NCI-H2227 (cell line): ENCODE measurements around the gene AMOT.
A peak's percentile ranks its signal among the peaks of the same experiment; 100 is the strongest.

Source experiments
- DNase-seq: peaks from one replicate; lab custom pipeline; 2025; ENCODE audit not compliant: unreplicated experiment; lab: John Stamatoyannopoulos, UW

Gene AMOT

GRCh38 chrX:112738347-112739033 lies 102.1 kb downstream of the AMOT start:
- DNase-seq = no peak

- DNase-seq = no peak
These were observed 104.3 kb downstream of the AMOT start for GRCh38 chrX:112736310-112736709.

GRCh38 chrX:112735147-112735546 lies 105.5 kb downstream of the AMOT start:
- no peak for DNase-seq

- no peak for DNase-seq
These were observed 106.3 kb downstream of the AMOT start for GRCh38 chrX:112734290-112734689.

DNA sequence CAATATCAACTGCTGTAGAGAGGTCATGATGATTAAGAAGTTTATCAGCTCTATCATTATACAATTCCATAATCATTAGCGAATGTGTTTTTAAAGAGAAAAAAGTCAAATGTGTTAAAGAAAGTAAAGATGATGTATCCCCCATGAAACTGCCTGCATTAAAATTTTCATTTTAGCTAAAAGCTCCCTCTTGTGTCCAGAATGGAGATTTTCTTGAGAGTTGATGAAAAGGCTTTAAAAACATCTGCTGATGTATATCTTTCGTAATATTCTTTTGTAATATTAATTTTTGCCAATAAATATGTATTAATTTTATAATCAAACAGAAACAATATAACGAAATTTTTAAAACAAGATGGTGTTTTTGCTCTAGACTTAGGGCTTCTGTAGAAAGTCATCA lies 108.8 kb downstream of the AMOT start:
- peak; percentile 6 for DNase-seq
